Esophagus squamous epithelium (tissue), 4 donors: ENCODE data around the gene DRAXIN.

Source experiments
- CTCF ChIP-seq, 6 experiments: fragments of 450-650 bp in 4 of 6; fragments of 200-600 bp in 2 of 6; sonication (generic) in 2 of 6; IDR thresholded peaks; one replicate each; pipeline ENCODE4 v1.5.1; 2016 to 2019; ENCODE audit warnings: antibody characterized with exemption in 6 of 6, mild to moderate bottlenecking in 4 of 6, moderate library complexity in 4 of 6
- POLR2A ChIP-seq, 4 donors: fragments of 450-650 bp; IDR thresholded peaks; one replicate each; pipeline ENCODE4 v1.6.1; 2017; ENCODE audit warnings: antibody characterized with exemption in 4 of 4, mild to moderate bottlenecking in 4 of 4, moderate library complexity in 3 of 4

GRCh38 chr1:11693024-11693590, 1.6 kb downstream of the DRAXIN start:
- TF ChIP-seq CTCF (IDR thresholded peaks at IDR 0.05) (no peak), POLR2A (IDR thresholded peaks at IDR 0.05) (no peak)
